Spleen (tissue), 11 donors: ENCODE data around the gene AK2. TPM values are rescaled to one million over a fixed set of nuclear protein-coding genes. Genes with fewer than 3 reads are reported as not detected.
A peak's percentile ranks its signal among the peaks of the same experiment; 100 is the strongest.

Experiments used
- DNase-seq: peaks from one replicate; pipeline ENCODE4 v3.0.0-alpha.2; 2020
- H3K27ac ChIP-seq, 8 donors: fragments of 200-600 bp; sonication (generic) in 7 of 8; 1 replicate in 4 of 8; 2 replicates in 4 of 8; pipeline versions ENCODE4 v1.5.0 to v1.8.0; 2016 to 2021; ENCODE audit warnings: inconsistent platforms in 4 of 8, mild to moderate bottlenecking in 4 of 8, moderate library complexity in 1 of 8
- H3K27me3 ChIP-seq, 7 donors: fragments of 200-600 bp; sonication (generic) in 6 of 7; replicated peaks in 1 of 7; 1 replicate in 4 of 7; 2 replicates in 3 of 7; pipeline versions ENCODE4 v1.5.0 to v1.8.0; 2016 to 2021; ENCODE audit warnings: inconsistent platforms in 3 of 7, mild to moderate bottlenecking in 1 of 7
- H3K36me3 ChIP-seq, 6 donors: fragments of 200-600 bp; sonication (generic) in 5 of 6; 1 replicate in 4 of 6; 2 replicates in 2 of 6; pipeline versions ENCODE4 v1.5.0 to v1.8.0; 2016 to 2021; ENCODE audit warnings: inconsistent platforms in 2 of 6
- H3K4me1 ChIP-seq, 6 donors: fragments of 200-600 bp; sonication (generic) in 5 of 6; 1 replicate in 3 of 6; 2 replicates in 3 of 6; pipeline versions ENCODE4 v1.5.0 to v1.8.0; 2016 to 2021; ENCODE audit warnings: inconsistent platforms in 3 of 6
- H3K4me3 ChIP-seq, 8 donors: fragments of 200-600 bp; sonication (generic) in 7 of 8; 1 replicate in 4 of 8; 2 replicates in 4 of 8; pipeline versions ENCODE4 v1.5.0 to v1.8.0; 2016 to 2021; ENCODE audit warnings: inconsistent platforms in 4 of 8, mild to moderate bottlenecking in 4 of 8, moderate library complexity in 2 of 8
- H3K9me3 ChIP-seq, 8 donors: fragments of 200-600 bp; sonication (generic) in 7 of 8; 1 replicate in 4 of 8; 2 replicates in 4 of 8; pipeline versions ENCODE4 v1.5.0 to v1.8.0; 2016 to 2021; ENCODE audit warnings: inconsistent platforms in 4 of 8
- POLR2A ChIP-seq, 3 donors: fragments of 450-650 bp; IDR thresholded peaks; one replicate each; pipeline ENCODE4 v1.5.1; 2017; ENCODE audit warnings: antibody characterized with exemption in 3 of 3, mild to moderate bottlenecking in 1 of 3
- POLR2AphosphoS5 ChIP-seq, 3 donors: sonication (generic); formaldehyde crosslinking; IDR thresholded peaks; one replicate each; pipeline ENCODE4 v1.5.1; 2017; ENCODE audit warnings: antibody characterized with exemption in 3 of 3
- WGBS, 5 donors: extraction: QIAGEN DNeasy Blood & Tissue Kit in 3 of 5; methylation state at CpG; one replicate each; pipeline versions ENCODE4 v1.1.5 to v1.1.7; 2013 to 2018; 5-methylcytosine and 5-hydroxymethylcytosine counted together
- intact Hi-C: fragments of 100-400 bp; cut with DNase I; formaldehyde crosslinking; loops from one replicate; pipeline ENCODE4 v1.15.0; 2023; ENCODE audit warnings: low total_unique reads
- polyA plus RNA-seq, 3 donors: library from polyadenylated mRNA; stranded (reverse); fragments of 200-250 nt; gene quantifications; one replicate each; pipeline ENCODE4 v1.2.1, GENCODE V29; 2013
- total RNA-seq, 7 donors: library from RNA; depleted of rRNA in 3 of 7; stranded (reverse); fragments of >200 nt in 3 of 7; fragmentation: NEBNext Ultra II Directional in 4 of 7; extraction: Animal tissue kit (Norgen Biotek cat#: 25700) in 4 of 7; gene quantifications; one replicate each; pipeline versions ENCODE4 v1.1.0 to v1.2.1, GENCODE V29; 2016 to 2021
- TF ChIP-seq, protein P1 (sequence below), 11 experiments: fragments of 200-600 bp in 7 of 11; fragments of 450-650 bp in 4 of 11; sonication (generic) in 4 of 11; IDR thresholded peaks in 8 of 11; conservative IDR thresholded peaks in 3 of 11; 1 replicate in 7 of 11; 2 replicates in 4 of 11; pipeline versions ENCODE4 v1.4.0 to v1.8.0; 2016 to 2021; ENCODE audit warnings: antibody characterized with exemption in 11 of 11, inconsistent platforms in 4 of 11, mild to moderate bottlenecking in 1 of 11
- donor health status: healthy with polysubstance abuse.
- donor health status: DM: no; HTN: no; CAD: no; lungs with moderate emphysema.
- donor health status: DM: no; HTN: no; CAD: no.
- donor health status: Bipolar disorder and iron deficiency.
- donor health status: healthy.
- donor health status: DM: no; HTN: no; CAD: no.
- donor health status: DM: yes; HTN: yes; CAD: no.

AK2 gene
- total and polyA plus RNA-seq, 10 donors, result 42.8 to 139 (median 92.3) TPM

DNA sequence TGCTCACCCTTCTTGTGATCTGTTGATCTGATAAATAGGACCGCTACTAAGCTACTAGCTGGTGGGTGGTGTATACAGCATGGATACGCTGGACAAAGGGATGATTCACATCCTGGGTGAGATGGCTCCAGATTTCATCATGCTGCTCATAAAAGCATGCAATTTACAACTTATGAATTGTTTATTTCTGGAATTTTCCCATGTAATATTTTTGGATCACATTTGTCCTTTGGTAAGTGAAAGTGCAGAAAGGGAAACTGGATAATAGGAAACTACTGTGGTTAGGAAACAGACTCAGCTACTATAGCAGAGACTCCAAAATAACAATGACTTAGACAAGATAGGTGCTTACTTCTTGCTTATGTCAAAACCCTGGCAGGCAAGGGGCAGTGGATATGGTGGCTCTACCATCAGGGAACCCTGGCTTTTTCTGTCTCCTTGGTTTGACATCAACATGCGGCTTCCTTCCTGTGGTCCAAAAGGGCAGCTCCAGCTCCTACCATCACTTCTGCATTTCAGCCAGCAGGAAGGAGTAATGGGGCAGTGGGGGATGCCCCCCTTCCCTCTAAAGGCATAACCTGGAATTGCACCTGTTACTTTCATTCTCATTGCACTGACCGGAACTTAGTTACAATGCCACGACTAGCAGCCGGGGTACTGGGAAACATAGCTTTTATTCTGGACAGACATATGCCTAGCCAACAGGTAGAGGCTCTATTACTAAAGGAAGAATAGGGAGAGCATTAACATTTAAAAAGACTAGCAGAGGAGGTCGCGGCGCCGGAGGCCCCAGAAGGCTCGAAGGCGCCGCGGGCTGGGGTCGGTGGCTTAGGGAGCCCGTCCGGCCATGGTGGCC is 13.8 kb upstream of the AK2 start:
- TF ChIP-seq POLR2A (IDR thresholded peaks at IDR 0.05) (no peak), POLR2AphosphoS5 (IDR thresholded peaks at IDR 0.05) (no peak)
- TF ChIP-seq, protein P1, sequence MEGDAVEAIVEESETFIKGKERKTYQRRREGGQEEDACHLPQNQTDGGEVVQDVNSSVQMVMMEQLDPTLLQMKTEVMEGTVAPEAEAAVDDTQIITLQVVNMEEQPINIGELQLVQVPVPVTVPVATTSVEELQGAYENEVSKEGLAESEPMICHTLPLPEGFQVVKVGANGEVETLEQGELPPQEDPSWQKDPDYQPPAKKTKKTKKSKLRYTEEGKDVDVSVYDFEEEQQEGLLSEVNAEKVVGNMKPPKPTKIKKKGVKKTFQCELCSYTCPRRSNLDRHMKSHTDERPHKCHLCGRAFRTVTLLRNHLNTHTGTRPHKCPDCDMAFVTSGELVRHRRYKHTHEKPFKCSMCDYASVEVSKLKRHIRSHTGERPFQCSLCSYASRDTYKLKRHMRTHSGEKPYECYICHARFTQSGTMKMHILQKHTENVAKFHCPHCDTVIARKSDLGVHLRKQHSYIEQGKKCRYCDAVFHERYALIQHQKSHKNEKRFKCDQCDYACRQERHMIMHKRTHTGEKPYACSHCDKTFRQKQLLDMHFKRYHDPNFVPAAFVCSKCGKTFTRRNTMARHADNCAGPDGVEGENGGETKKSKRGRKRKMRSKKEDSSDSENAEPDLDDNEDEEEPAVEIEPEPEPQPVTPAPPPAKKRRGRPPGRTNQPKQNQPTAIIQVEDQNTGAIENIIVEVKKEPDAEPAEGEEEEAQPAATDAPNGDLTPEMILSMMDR (IDR thresholded peaks at IDR 0.05 in 8 of 11, conservative IDR thresholded peaks at IDR 0.05 in 3 of 11), result peak in 3 of 11 experiments; percentile 16 to 50 (median 25)
- Histone ChIP-seq H3K4me3 (peak overlapping the region in 1 of 8 donors; percentile 10), H3K4me1 (peaks cover 0 to 38% (median 11%) of the 10 kb centered on the region in 6 donors), H3K27ac (peak overlapping the region in 4 of 8 donors; percentile 45 to 71 (median 60)), H3K9me3 (no peaks in the 10 kb centered on the region), H3K27me3 (no peaks in the 10 kb centered on the region), H3K36me3 (no peaks in the 10 kb centered on the region)
- 69 to 83% (median 77%) methylated on average over 13 to 17 of the region's 17 CpGs for WGBS, 5 donors
- intact Hi-C loops, result no loop called here
- no peak for DNase-seq

DNA sequence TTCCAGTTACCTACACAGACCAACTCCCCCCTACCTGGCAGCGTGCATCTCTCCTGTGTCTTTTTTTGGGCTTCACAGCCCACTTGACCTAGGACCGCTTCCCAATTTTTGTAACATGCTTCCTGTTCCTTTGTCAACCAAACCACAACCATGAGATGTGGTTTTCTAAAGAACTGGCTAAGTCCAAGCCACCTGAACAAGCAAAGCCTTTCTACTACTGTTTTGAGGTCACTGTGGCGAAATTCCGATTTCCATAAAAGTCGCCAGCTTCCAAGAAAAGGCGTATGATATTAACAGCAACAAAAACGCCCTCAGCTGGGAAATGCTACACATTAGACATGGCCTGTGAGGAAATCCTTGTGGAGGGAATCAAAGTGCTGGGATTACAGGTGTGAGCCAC is 12.7 kb upstream of the AK2 start:
- WGBS, 5 donors, result 23 to 61% (median 42%) methylated on average over 7 of the region's 7 CpGs
- intact Hi-C loops, result no loop called here

DNA sequence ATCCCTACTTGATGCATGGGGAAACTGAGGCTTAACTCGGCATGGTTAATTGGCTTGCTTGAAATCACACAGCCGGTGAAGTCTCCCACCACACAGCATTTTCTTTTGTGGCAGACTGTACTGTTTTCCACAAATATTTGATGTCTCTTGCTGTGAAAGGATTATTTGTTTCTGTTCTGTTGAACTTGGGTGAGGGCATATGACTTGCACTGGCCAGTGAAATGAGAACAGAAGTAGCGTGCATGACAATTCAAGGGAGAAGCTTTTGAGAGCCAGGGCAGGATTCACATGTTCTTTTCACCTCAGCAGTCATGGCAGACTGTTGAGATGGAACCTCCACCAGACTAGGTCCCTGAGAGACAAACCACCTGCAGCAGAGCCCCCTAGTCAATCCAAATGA is 11.7 kb upstream of the AK2 start:
- no peak for DNase-seq
- WGBS, 5 donors, result 83 to 87% (median 85%) methylated on average over 3 of the region's 3 CpGs
- peaks cover 0 to 35% (median 5%) of the 10 kb centered on the region in 6 donors for H3K4me1 ChIP-seq
- H3K9me3 ChIP-seq, result no peaks in the 10 kb centered on the region
- no peak overlapping the region for H3K4me3 ChIP-seq
- H3K27ac ChIP-seq, result no peak overlapping the region
- TF ChIP-seq, protein P1 (IDR thresholded peaks at IDR 0.05 in 8 of 11, conservative IDR thresholded peaks at IDR 0.05 in 3 of 11), result no peak
- TF ChIP-seq POLR2AphosphoS5 (IDR thresholded peaks at IDR 0.05) (no peak), POLR2A (IDR thresholded peaks at IDR 0.05) (no peak)
- no peaks in the 10 kb centered on the region for H3K27me3 ChIP-seq
- H3K36me3 ChIP-seq, result no peaks in the 10 kb centered on the region
- intact Hi-C loops, result no loop called here

More for the DNA sequence above, 12.7 kb upstream of the AK2 start:
- no peak for DNase-seq
- peaks cover 0 to 35% (median 5%) of the 10 kb centered on the region in 6 donors for H3K4me1 ChIP-seq
- H3K36me3 ChIP-seq, result no peaks in the 10 kb centered on the region
- H3K9me3 ChIP-seq, result no peaks in the 10 kb centered on the region
- no peak overlapping the region for H3K4me3 ChIP-seq
- no peaks in the 10 kb centered on the region for H3K27me3 ChIP-seq
- TF ChIP-seq POLR2A (IDR thresholded peaks at IDR 0.05) (no peak), POLR2AphosphoS5 (IDR thresholded peaks at IDR 0.05) (no peak)
- TF ChIP-seq, protein P1 (IDR thresholded peaks at IDR 0.05 in 8 of 11, conservative IDR thresholded peaks at IDR 0.05 in 3 of 11), result no peak
- peak overlapping the region in 2 of 8 donors; percentile 63 to 71 for H3K27ac ChIP-seq

DNA sequence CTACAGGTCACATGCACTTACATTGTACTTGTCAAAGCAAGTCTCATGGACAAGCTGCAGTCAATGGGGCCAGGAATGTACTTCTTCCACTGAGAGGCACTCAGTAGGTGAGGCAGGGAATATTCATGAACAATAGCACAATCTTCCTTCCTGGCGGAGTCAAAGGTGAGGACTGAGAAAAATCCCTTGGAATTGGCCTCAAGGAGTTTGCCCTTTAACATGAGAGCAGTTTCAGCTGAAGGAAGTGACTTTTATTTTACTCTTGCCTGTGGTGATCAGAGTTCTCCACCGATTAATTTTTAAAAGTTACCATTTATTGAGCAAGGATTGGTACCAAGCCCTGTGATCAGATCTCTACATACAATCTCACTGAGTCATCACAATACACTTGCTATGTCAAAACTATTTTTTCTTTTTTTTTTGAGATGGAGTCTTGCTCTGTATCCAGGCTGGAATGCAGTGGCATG is 11.2 kb upstream of the AK2 start:
- no peak overlapping the region for H3K27ac ChIP-seq
- intact Hi-C loops, result no loop called here
- WGBS, 5 donors, result 82 to 94% (median 87%) methylated on average over 2 of the region's 2 CpGs
- peaks cover 0 to 35% (median 5%) of the 10 kb centered on the region in 6 donors for H3K4me1 ChIP-seq
- no peaks in the 10 kb centered on the region for H3K36me3 ChIP-seq
- no peak overlapping the region for H3K4me3 ChIP-seq
- TF ChIP-seq, protein P1 (IDR thresholded peaks at IDR 0.05 in 8 of 11, conservative IDR thresholded peaks at IDR 0.05 in 3 of 11), result no peak
- no peak for TF ChIP-seq POLR2AphosphoS5 (IDR thresholded peaks at IDR 0.05)
- TF ChIP-seq POLR2A (IDR thresholded peaks at IDR 0.05), result no peak
- no peak for DNase-seq
- no peaks in the 10 kb centered on the region for H3K9me3 ChIP-seq
- H3K27me3 ChIP-seq, result no peaks in the 10 kb centered on the region
